Activated CD8-positive, alpha-beta T cell treated with anti-CD3 and anti-CD28 coated beads for 36 hours (primary cell): ENCODE data around the gene OPALIN. TPM values are rescaled to one million over a fixed set of nuclear protein-coding genes. Genes with fewer than 3 reads are reported as not detected.

Experiments used
- ATAC-seq: fragments of 200-7000 bp; cut with Tn5 transposase; one replicate; pipeline ENCODE4 v1.10.0; 2021; ENCODE audit warnings: mild to moderate bottlenecking, moderate library complexity
- CTCF ChIA-PET: fragments of 350-600 bp; sonication (Branson Sonifier 250); formaldehyde crosslinking; loops from one replicate; lab custom pipeline; 2021; ENCODE audit warnings: antibody characterized with exemption; lab: Charles Lee
- POLR2A ChIA-PET: fragments of 350-600 bp; sonication (Branson Sonifier 250); formaldehyde crosslinking; loops from one replicate; lab custom pipeline; 2021; ENCODE audit warnings: antibody characterized with exemption; lab: Charles Lee
- DNase-seq: peaks from one replicate; pipeline ENCODE4 v3.0.0-alpha.2; 2020
- H3K27ac Mint-ChIP-seq: one replicate; pipeline ENCODE4 v1.8.0; 2021; ENCODE audit warnings: mild to moderate bottlenecking, mixed read lengths
- H3K27me3 Mint-ChIP-seq: one replicate; pipeline ENCODE4 v1.8.0; 2021; ENCODE audit warnings: mixed read lengths
- H3K36me3 Mint-ChIP-seq: one replicate; pipeline ENCODE4 v1.8.0; 2021; ENCODE audit warnings: low read depth, mixed read lengths
- H3K4me1 Mint-ChIP-seq: one replicate; pipeline ENCODE4 v1.8.0; 2021; ENCODE audit warnings: low read depth, mixed read lengths
- H3K4me3 Mint-ChIP-seq: one replicate; pipeline ENCODE4 v1.8.0; 2021; ENCODE audit warnings: mild to moderate bottlenecking, moderate library complexity, mixed read lengths
- H3K9me3 Mint-ChIP-seq: one replicate; pipeline ENCODE4 v1.8.0; 2021; ENCODE audit warnings: mixed read lengths
- intact Hi-C: fragments of 100-400 bp; cut with micrococcal nuclease; formaldehyde crosslinking; loops from one replicate; pipeline ENCODE4 v1.10.0; 2022
- total RNA-seq, 2 experiments: library from RNA; stranded (reverse); gene quantifications; one replicate each; pipeline ENCODE4 v1.2.3, GENCODE V29; 2021
- TF ChIP-seq, protein P1 (sequence below): fragments of 200-600 bp; IDR thresholded peaks from one replicate; pipeline ENCODE4 v1.8.0; 2022; ENCODE audit warnings: antibody characterized with exemption, mild to moderate bottlenecking

The OPALIN gene
- total RNA-seq, 2 experiments from 2014 or later: not detected

DNA sequence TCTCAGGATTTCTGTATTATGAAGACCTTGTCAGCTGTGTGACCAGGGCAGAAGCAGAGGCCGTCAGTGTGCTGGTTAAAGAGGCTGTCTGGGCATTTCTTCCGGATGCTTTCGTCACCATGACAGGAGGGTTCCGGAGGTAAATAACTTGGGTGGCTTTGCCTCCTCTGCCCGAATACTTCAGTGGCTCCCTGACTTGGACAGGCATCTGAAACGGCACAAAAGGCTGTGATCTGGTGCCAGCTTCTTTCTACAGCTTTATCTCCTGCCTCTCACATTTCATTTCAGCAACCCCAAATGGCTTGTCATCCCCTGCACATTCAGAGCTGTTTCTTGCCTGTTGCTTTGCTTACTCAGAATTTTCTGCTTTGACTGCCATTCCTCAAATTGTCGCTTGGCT, 31.3 kb downstream of the OPALIN start:
- CTCF ChIA-PET: interaction anchor here (1.1 to 1.4 kb wide), 2 partner anchors 98 to 311 kb away, joined by 3 to 5 read pairs; no protein-coding TSS in a partner anchor
- peaks cover 5% of the 10 kb centered on the region for H3K4me1 Mint-ChIP-seq

DNA sequence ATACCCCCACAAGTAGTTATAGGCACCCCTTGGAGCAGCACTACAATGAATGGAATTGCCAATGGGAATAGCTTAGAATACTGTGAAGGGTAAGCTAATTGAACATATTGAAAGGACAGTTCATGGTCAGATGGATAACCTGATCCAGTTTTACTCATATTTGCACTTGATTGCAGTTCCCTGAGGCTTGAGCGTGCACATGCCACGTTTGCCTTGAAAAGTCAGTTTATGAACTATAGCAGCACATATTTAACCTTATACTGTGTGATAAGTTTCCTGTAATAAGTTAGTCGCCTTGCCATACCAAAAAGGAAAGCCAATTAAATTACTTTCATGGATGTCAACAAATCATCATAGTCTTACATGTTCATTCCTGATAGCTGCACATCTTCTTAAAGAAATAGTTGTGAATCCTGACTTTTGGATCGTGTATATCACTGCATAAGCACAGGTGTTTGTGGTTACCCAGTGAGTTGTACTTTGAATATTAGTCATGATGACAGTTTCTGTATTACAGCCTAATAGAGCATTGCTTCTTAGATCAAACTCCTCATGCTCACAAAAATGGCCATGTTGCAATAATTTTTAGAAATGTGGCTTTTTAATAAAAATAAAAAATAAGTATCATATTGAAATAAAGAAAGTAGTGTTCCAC, 33.0 kb downstream of the OPALIN start:
- Mint-ChIP-seq H3K27ac (no peak overlapping the region), H3K4me1 (peaks cover 2% of the 10 kb centered on the region), H3K4me3 (no peak overlapping the region), H3K27me3 (peaks cover 2% of the 10 kb centered on the region), H3K9me3 (no peaks in the 10 kb centered on the region), H3K36me3 (no peaks in the 10 kb centered on the region)
- ChIA-PET POLR2A (no interaction called here), CTCF (interaction anchor here (0.7 kb wide), 1 partner anchor 309 kb away, joined by 3 read pairs; no protein-coding TSS in a partner anchor)
- ATAC-seq (peak; percentile 80), DNase-seq (no peak)
- intact Hi-C loops: no loop called here
- TF ChIP-seq, protein P1, sequence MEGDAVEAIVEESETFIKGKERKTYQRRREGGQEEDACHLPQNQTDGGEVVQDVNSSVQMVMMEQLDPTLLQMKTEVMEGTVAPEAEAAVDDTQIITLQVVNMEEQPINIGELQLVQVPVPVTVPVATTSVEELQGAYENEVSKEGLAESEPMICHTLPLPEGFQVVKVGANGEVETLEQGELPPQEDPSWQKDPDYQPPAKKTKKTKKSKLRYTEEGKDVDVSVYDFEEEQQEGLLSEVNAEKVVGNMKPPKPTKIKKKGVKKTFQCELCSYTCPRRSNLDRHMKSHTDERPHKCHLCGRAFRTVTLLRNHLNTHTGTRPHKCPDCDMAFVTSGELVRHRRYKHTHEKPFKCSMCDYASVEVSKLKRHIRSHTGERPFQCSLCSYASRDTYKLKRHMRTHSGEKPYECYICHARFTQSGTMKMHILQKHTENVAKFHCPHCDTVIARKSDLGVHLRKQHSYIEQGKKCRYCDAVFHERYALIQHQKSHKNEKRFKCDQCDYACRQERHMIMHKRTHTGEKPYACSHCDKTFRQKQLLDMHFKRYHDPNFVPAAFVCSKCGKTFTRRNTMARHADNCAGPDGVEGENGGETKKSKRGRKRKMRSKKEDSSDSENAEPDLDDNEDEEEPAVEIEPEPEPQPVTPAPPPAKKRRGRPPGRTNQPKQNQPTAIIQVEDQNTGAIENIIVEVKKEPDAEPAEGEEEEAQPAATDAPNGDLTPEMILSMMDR: no peak

More for the DNA sequence above, 31.3 kb downstream of the OPALIN start:
- TF ChIP-seq, protein P1: no peak
- Mint-ChIP-seq H3K36me3 (no peaks in the 10 kb centered on the region), H3K4me3 (no peak overlapping the region), H3K27ac (no peak overlapping the region), H3K27me3 (peaks cover 3% of the 10 kb centered on the region), H3K9me3 (no peaks in the 10 kb centered on the region)
- POLR2A ChIA-PET: interaction anchor here (0.9 kb wide), 1 partner anchor 9 kb away, joined by 3 read pairs; no protein-coding TSS in a partner anchor
- intact Hi-C loops: no loop called here
- no peak for ATAC-seq
- DNase-seq: no peak

DNA sequence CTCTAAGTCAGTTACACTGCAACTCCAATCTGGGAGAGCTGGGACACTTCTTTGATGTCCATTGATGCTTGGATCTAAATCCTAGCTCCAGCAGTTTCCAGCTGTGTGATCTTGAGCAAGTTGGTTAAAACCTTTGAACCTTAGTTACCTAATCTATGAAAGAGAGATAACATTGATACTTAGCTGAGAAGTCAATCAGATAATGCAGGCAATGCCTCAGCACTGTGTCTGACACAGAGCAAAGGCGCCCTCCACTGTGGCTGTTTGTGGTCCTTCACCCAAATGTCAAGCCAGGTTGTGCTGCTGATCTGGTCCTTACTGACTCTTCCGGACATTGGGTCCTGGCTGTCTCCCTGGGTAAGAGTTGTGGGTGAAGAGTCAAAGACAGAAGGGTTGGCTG, 34.4 kb downstream of the OPALIN start:
- ChIA-PET POLR2A (no interaction called here), CTCF (interaction anchor here (1.1 to 2.1 kb wide), 3 partner anchors 10 to 95 kb away, joined by 3 to 8 read pairs (median 7); no protein-coding TSS in a partner anchor)
- no peak overlapping the region for H3K4me3 Mint-ChIP-seq
- ATAC-seq (no peak), DNase-seq (no peak)
- no peaks in the 10 kb centered on the region for H3K9me3 Mint-ChIP-seq
- no peaks in the 10 kb centered on the region for H3K36me3 Mint-ChIP-seq
- H3K27ac Mint-ChIP-seq: no peak overlapping the region
- peaks cover 4% of the 10 kb centered on the region for H3K27me3 Mint-ChIP-seq
- H3K4me1 Mint-ChIP-seq: peaks cover 2% of the 10 kb centered on the region
- TF ChIP-seq, protein P1: no peak
- intact Hi-C loops: no loop called here

DNA sequence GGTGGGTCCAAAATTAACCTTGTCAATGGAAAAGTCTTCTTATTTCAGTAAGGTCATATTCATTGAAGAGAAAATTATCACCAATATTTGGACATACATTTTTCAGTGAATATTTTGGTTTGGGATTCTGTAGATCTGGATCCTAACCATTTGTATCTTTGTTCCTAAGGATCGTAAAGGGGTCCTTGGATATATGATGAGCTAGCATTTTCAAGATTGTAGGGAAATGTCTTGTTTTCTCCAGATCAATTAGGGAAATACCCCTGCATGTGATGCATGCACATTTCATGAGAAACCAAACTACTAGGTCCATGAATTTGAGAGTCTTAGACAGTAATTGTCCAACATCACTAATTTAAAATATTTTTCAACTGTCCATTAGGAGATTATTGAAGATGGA, 36.5 kb downstream of the OPALIN start:
- intact Hi-C loops: no loop called here
- Mint-ChIP-seq H3K4me3 (no peak overlapping the region), H3K27ac (no peak overlapping the region), H3K9me3 (no peaks in the 10 kb centered on the region), H3K4me1 (peaks cover 2% of the 10 kb centered on the region), H3K27me3 (peaks cover 4% of the 10 kb centered on the region), H3K36me3 (no peaks in the 10 kb centered on the region)
- ChIA-PET POLR2A (interaction anchor here (0.6 kb wide), 1 partner anchor 32 kb away, joined by 3 read pairs; no protein-coding TSS in a partner anchor), CTCF (interaction anchor here (0.9 to 2.5 kb wide), 7 partner anchors 12 to 93 kb away, joined by 3 to 12 read pairs (median 3); no protein-coding TSS in a partner anchor)
- no peak for ATAC-seq
- TF ChIP-seq, protein P1: no peak
- no peak for DNase-seq

DNA sequence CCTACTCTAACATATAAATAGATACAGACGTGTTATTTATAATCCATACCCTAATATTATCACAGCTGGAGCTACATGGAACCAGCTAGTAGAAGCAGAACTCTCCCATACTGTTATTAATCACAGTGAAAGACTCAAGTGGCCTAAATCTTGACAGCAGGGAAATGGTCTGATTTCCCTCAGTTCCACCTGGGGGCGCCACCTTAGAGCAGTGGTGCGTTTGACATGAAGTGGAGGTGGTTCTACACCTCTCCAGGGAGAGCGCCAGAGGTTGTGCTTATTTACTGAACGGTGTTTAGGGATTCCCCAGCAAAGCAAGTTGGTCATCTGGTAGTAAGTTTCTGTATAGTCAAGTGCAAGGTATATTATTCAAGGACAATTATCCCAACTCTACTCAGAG, 37.0 kb downstream of the OPALIN start:
- no peaks in the 10 kb centered on the region for H3K9me3 Mint-ChIP-seq
- peaks cover 4% of the 10 kb centered on the region for H3K27me3 Mint-ChIP-seq
- H3K4me1 Mint-ChIP-seq: peaks cover 2% of the 10 kb centered on the region

More for the DNA sequence above, 37.0 kb downstream of the OPALIN start:
- ChIA-PET POLR2A (interaction anchor here (0.6 kb wide), 1 partner anchor 31 kb away, joined by 3 read pairs; no protein-coding TSS in a partner anchor), CTCF (interaction anchor here (0.9 to 2.5 kb wide), 8 partner anchors 15 to 92 kb away, joined by 3 to 12 read pairs (median 3); no protein-coding TSS in a partner anchor)
- DNase-seq (no peak), ATAC-seq (no peak)
- Mint-ChIP-seq H3K36me3 (no peaks in the 10 kb centered on the region), H3K4me3 (no peak overlapping the region), H3K27ac (no peak overlapping the region)
- intact Hi-C loops: no loop called here
- TF ChIP-seq, protein P1: peak; percentile 40
